ENCODE measurements around the gene ITPK1.
"Not testable (repeated sequence)": the region's sequence is repeated elsewhere in the genome, so short reads cannot be mapped to it uniquely, and the experiment has no call there.

Gene ITPK1

DNA sequence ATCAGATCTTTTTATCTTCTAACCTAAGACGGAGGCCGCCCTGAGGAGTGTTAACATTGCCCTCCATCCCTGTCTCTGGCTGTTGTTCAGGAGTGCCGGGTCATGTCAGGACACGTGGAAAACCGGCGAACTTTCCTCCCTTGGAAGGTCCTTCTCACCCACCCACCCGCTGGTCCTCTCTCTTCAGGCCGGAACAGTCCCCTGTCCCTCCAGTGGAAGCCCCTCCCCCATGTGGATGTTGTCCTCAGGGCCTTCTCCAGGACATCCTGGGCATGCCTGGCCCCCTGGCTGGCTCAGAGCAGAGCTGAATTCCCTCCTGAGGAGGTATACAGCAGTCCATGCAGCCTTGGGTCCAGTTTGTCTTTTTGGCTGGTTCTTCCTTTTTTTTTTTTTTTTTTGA, 20.3 kb upstream of the ITPK1 start:
- peak overlapping the region; percentile 70 for H3K27ac ChIP-seq
- TF ChIP-seq, protein P1, sequence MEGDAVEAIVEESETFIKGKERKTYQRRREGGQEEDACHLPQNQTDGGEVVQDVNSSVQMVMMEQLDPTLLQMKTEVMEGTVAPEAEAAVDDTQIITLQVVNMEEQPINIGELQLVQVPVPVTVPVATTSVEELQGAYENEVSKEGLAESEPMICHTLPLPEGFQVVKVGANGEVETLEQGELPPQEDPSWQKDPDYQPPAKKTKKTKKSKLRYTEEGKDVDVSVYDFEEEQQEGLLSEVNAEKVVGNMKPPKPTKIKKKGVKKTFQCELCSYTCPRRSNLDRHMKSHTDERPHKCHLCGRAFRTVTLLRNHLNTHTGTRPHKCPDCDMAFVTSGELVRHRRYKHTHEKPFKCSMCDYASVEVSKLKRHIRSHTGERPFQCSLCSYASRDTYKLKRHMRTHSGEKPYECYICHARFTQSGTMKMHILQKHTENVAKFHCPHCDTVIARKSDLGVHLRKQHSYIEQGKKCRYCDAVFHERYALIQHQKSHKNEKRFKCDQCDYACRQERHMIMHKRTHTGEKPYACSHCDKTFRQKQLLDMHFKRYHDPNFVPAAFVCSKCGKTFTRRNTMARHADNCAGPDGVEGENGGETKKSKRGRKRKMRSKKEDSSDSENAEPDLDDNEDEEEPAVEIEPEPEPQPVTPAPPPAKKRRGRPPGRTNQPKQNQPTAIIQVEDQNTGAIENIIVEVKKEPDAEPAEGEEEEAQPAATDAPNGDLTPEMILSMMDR (conservative IDR thresholded peaks at IDR 0.05), result no peak

GRCh38 chr14:93135399-93135798, 19.7 kb upstream of the ITPK1 start:
- TF ChIP-seq, protein P1 (conservative IDR thresholded peaks at IDR 0.05), result no peak
- H3K27ac ChIP-seq, result peak overlapping the region; percentile 70

DNA sequence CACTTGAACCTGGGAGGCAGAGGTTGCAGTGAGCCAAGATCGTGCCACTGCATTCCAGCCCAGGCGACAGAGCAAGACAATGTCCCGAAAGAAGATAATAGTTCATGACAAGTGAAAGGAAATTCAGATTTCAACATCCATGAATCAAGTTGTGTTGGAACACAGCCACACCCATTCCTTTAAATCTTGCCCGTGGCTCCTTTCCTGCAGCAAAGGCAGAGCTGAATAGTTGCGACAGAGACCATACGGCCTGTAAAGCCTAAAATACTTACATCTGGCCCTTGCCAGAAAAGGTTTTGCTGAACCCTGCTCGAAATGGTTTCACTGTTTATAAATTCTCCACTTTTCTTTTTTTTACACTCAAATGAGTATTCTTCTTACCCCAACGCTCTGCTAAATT, 17.7 kb upstream of the ITPK1 start:
- TF ChIP-seq, protein P1 (conservative IDR thresholded peaks at IDR 0.05), result no peak
- no peak overlapping the region for H3K27ac ChIP-seq

DNA sequence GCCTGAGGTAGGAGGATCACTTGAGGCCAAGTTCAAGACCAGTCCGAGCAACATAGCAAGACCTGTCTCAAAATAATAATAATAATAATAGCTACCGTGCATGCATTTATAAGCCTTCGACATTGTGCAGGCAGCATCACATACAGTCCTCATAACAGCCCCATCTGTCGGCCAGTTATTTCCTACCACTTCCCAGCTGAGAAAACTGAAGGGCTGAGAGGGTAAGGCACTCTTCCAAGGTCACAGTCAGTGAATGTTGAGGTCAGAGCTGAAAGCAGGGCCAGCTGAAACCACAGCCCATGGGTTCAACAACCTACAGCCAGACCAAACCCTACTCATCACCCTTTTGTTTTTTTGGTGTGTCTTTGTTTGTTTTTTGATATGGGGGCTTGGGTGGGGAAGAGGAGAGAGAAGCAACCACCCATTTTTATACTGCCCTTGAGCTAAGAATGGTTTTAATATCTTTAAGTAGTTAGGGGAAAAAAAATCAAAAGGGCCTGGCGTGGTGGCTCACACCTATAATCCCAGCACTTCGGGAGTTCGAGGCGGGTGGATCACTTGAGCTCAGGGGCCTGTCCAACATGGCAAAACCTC, 16.8 kb upstream of the ITPK1 start:
- no peak overlapping the region for H3K27ac ChIP-seq
- TF ChIP-seq, protein P1 (conservative IDR thresholded peaks at IDR 0.05), result peak; percentile 65

- H3K27ac ChIP-seq, result not testable (repeated sequence)
These were observed 15.6 kb upstream of the ITPK1 start for GRCh38 chr14:93131257-93131820.

DNA sequence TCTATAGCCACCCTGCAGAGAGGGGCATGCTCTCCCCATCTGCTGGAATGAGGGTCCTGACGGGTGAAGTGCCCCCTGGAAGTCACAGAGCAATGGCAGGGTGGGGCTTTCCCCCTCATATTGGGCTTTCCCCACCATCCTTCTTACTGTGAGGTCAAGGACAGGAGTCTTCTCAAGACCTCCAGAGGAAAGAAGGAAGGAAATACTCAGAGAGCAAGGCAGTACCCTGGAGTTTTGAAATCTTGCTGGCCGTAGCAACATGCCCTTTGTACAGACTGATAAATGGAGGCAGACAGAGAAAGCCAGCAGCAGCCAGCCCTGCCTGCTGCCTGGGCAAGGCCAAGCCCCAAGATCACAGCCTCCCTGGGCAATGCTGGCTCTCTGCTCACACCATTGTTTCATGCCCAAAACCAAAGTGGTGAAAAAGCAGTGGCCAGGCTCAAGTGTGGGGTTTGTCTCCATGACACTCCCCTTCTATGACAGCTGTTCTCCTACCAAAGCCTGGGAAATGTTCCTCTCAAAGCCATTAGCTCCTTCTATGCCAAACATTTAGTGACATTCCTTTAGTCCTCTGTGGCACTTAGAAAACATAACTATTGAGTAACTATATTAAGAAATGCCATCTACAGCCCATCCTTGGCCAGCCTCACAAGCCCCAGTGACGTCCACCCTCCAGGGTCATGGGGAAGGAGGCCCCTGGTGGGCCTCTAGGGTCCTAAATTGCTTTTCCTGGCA, 13.2 kb upstream of the ITPK1 start:
- TF ChIP-seq, protein P1 (conservative IDR thresholded peaks at IDR 0.05), result no peak
- no peak overlapping the region for H3K27ac ChIP-seq

GRCh38 chr14:93126111-93126510, 10.4 kb upstream of the ITPK1 start:
- no peak overlapping the region for H3K27ac ChIP-seq
- TF ChIP-seq, protein P1 (conservative IDR thresholded peaks at IDR 0.05), result no peak

- H3K27ac ChIP-seq, result no peak overlapping the region
- TF ChIP-seq, protein P1 (conservative IDR thresholded peaks at IDR 0.05), result no peak
These were observed 7.1 kb upstream of the ITPK1 start for GRCh38 chr14:93122826-93123225.
